Esophagus muscularis mucosa (tissue), 3 donors: ENCODE results near the gene ZNF23.

Experiments used
- CTCF ChIP-seq, 3 experiments: fragments of 200-600 bp in 2 of 3; fragments of 450-650 bp in 1 of 3; sonication (generic) in 2 of 3; IDR thresholded peaks; one replicate each; pipeline ENCODE4 v1.5.1; 2017 to 2019; ENCODE audit warnings: antibody characterized with exemption in 3 of 3, mild to moderate bottlenecking in 2 of 3, moderate library complexity in 1 of 3
- POLR2AphosphoS5 ChIP-seq, 2 donors: sonication (generic); formaldehyde crosslinking; IDR thresholded peaks; one replicate each; pipeline ENCODE4 v1.6.1; 2017; ENCODE audit warnings: antibody characterized with exemption in 2 of 2

GRCh38 chr16:71404364-71404763 lies 57.7 kb downstream of the ZNF23 start:
- TF ChIP-seq CTCF (IDR thresholded peaks at IDR 0.05) (no peak), POLR2AphosphoS5 (IDR thresholded peaks at IDR 0.05) (no peak)
